ENCODE results near the gene TNKS1BP1. TPM values are rescaled to one million over a fixed set of nuclear protein-coding genes. Genes with fewer than 3 reads are reported as not detected.
A peak's percentile ranks its signal among the peaks of the same experiment; 100 is the strongest.

TNKS1BP1 gene
- total RNA-seq, 1 donor from 2014 or later: 32.6 TPM

DNA sequence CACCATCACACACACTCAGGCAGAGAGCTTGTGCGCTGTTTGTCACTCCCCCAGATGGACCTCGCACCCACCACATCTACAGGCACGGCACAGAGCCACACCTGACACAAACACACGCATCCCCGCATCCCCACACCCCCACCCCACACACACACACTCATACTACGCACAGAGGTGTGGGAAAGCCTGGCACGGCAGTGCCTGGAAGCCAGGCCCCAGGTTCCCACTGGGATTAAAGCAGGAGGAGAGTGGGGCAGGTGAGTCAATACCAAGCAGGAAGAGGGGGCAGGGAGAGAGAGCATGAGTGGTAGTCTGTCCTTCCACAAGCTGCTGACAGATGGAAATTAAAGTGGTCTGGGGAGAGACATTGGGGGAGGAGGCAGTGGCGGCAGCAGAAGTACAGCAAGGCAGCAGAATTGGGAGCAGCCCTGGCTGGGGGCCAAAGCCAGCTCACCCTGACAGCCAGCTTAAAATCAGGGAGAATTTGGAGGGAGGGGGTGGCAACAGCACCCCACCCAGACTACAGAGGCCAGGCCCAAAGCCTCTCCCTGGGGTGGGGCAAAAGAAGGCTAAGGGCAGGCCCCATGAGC lies 20.7 kb downstream of the TNKS1BP1 start:
- no peak for DNase-seq
- H3K27ac ChIP-seq (replicated peaks): peak overlapping the region; percentile 38
- peaks cover 18% of the 10 kb centered on the region for H3K9me3 ChIP-seq (replicated peaks)
- intact Hi-C loops (cut with micrococcal nuclease): no loop called here
- TF ChIP-seq, protein P1, sequence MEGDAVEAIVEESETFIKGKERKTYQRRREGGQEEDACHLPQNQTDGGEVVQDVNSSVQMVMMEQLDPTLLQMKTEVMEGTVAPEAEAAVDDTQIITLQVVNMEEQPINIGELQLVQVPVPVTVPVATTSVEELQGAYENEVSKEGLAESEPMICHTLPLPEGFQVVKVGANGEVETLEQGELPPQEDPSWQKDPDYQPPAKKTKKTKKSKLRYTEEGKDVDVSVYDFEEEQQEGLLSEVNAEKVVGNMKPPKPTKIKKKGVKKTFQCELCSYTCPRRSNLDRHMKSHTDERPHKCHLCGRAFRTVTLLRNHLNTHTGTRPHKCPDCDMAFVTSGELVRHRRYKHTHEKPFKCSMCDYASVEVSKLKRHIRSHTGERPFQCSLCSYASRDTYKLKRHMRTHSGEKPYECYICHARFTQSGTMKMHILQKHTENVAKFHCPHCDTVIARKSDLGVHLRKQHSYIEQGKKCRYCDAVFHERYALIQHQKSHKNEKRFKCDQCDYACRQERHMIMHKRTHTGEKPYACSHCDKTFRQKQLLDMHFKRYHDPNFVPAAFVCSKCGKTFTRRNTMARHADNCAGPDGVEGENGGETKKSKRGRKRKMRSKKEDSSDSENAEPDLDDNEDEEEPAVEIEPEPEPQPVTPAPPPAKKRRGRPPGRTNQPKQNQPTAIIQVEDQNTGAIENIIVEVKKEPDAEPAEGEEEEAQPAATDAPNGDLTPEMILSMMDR (IDR thresholded peaks at IDR 0.05; ENCODE audit: borderline replicate concordance): no peak
- peaks cover 58% of the 10 kb centered on the region for H3K4me1 ChIP-seq
- no peak overlapping the region for H3K4me3 ChIP-seq
- no peaks in the 10 kb centered on the region for H3K27me3 ChIP-seq (ENCODE audit: low read depth)
- peaks cover 58% of the 10 kb centered on the region for H3K36me3 ChIP-seq

DNA sequence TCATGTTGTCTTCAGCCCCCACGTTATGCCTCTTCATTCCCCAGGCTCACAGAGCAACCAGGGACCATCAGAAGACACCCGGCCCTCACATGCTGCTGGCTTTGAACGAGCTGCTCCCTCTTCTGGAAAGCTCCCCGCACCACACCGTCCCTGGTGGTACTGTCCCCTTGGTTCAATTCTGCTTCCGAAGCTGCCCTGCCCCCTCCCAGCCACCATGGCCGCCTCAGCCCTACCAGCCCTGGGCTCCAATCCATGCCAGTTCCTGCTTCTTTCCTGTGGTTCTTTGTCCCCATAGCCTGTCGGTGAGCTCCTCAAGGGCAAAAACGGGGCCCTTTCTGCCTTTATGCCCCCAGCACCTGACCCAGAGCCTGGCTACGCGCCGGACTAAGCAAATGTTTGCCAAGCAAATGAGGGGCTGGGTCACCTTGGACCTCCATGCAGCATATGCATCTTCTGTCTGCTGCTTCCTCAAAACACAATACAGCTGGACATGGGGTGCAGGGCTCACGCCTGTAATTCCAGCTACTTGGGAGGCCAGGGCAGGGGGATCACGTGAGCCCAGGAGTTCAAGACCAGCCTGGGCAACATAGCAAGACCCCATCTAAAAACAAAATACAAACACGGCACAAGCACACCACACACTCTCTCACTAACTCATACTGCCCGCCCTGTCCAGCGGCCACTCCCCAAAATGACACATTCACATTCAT lies 21.3 kb downstream of the TNKS1BP1 start:
- H3K27ac ChIP-seq (replicated peaks): peak overlapping the region; percentile 38
- H3K4me1 ChIP-seq: peaks cover 52% of the 10 kb centered on the region
- H3K9me3 ChIP-seq (replicated peaks): peaks cover 24% of the 10 kb centered on the region
- H3K36me3 ChIP-seq: peaks cover 63% of the 10 kb centered on the region
- H3K27me3 ChIP-seq (ENCODE audit: low read depth): no peaks in the 10 kb centered on the region
- TF ChIP-seq, protein P1 (IDR thresholded peaks at IDR 0.05; ENCODE audit: borderline replicate concordance): no peak
- no peak for DNase-seq
- no peak overlapping the region for H3K4me3 ChIP-seq
- intact Hi-C loops (cut with micrococcal nuclease): no loop called here

DNA sequence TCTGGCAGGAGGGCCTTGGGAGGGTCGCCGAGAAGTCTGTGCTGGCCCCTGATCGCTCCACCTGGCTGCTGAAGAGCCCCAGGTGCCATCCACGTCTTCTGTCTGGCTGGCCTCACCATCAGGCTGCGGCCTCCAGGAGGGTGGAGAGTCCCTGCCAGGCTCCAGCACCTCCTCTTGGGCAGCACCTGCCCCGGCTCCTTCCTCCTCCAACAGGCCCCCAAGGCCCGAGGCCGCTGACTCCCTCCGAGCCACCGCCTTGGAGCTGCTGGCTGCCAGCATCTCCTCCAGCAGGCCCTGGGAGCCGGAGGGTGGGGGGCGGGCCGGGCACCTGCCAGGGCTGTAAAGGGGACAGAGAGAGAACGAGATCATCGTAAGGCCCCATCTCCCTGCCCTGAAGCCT lies 22.3 kb downstream of the TNKS1BP1 start:
- intact Hi-C loops (cut with micrococcal nuclease): no loop called here
- Histone ChIP-seq H3K9me3 (replicated peaks) (peaks cover 28% of the 10 kb centered on the region), H3K4me1 (peaks cover 42% of the 10 kb centered on the region), H3K27me3 (ENCODE audit: low read depth) (no peaks in the 10 kb centered on the region), H3K4me3 (no peak overlapping the region), H3K36me3 (peaks cover 62% of the 10 kb centered on the region), H3K27ac (replicated peaks) (no peak overlapping the region)
- DNase-seq: no peak
- TF ChIP-seq, protein P1 (IDR thresholded peaks at IDR 0.05; ENCODE audit: borderline replicate concordance): no peak

DNA sequence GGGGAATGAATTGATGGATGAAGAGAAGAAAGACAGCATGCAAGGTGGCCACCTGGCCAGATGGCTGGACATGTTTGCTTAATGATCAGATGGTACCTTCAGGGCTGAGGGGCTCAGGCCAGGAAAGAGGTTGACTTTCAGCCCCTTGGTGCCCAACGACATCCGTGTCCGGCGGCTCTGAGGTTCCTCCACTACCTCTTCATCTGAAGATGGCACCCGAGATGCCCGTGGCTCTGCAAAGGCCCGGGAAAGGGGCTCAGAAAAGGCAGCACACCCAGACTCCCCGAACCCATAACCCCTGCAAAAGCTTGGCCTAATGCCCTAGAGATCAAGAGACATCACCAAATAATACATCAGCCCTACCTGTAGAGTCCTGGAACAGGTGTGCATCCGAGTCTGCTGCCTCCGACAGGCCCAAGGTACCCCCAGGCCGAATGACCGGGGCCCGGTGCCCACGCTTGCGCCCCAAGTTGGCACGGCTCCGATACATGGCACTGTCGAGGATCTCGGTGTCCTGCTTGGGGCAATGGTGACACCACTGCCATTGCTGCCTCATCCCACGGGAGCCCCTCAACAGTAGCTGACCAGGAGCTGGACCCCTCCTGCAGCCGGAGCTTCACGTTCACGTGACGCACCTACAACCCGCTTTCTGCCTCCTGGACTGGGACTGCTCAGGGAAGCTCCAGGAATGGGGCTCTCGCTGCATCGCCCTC lies 22.9 kb downstream of the TNKS1BP1 start:
- no peaks in the 10 kb centered on the region for H3K27me3 ChIP-seq (ENCODE audit: low read depth)
- peaks cover 61% of the 10 kb centered on the region for H3K36me3 ChIP-seq
- H3K4me3 ChIP-seq: no peak overlapping the region
- intact Hi-C loops (cut with micrococcal nuclease): no loop called here
- peaks cover 34% of the 10 kb centered on the region for H3K9me3 ChIP-seq (replicated peaks)
- no peak for DNase-seq
- H3K4me1 ChIP-seq: peaks cover 36% of the 10 kb centered on the region
- no peak overlapping the region for H3K27ac ChIP-seq (replicated peaks)
- TF ChIP-seq, protein P1 (IDR thresholded peaks at IDR 0.05; ENCODE audit: borderline replicate concordance): no peak

DNA sequence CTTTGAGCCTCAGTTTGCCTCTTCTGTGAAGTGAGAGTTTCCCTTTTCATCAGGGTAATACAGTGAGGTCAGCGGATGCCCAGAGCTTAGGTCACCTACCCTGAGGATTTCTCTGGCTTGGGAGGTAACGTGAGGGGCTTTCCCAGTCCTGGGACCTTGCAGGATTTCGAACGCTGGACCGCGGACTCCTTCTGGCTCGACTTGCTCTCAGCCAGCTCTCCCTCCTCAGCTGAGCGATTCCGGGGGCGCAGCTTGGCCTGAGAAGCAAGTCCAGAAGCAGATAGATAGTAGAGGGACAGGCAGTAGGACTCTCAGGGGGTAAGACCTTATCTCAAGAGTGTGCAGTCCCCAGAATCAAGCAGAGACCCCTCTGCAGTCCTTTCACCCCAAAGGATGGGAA lies 24.0 kb downstream of the TNKS1BP1 start:
- Histone ChIP-seq H3K27ac (replicated peaks) (no peak overlapping the region), H3K27me3 (ENCODE audit: low read depth) (no peaks in the 10 kb centered on the region), H3K9me3 (replicated peaks) (peaks cover 39% of the 10 kb centered on the region), H3K4me3 (no peak overlapping the region), H3K36me3 (peaks cover 61% of the 10 kb centered on the region), H3K4me1 (peaks cover 25% of the 10 kb centered on the region)
- TF ChIP-seq, protein P1 (IDR thresholded peaks at IDR 0.05; ENCODE audit: borderline replicate concordance): no peak
- DNase-seq: no peak
- intact Hi-C loops (cut with micrococcal nuclease): no loop called here

All from left ventricle myocardium inferior (tissue), 1 donor.